NCI-H460 (cell line): Measurements from ENCODE around the gene NOTUM. TPM values are rescaled to one million over a fixed set of nuclear protein-coding genes. Genes with fewer than 3 reads are reported as not detected.

Experiments
- DNase-seq: peaks from one replicate; pipeline ENCODE4 v3.0.0-alpha.2; 2016; ENCODE audit warnings: low read depth; ENCODE audit errors: extremely low read depth
- polyA plus RNA-seq: library from polyadenylated mRNA; depleted of rRNA; stranded (reverse); fragments of >200 nt; gene quantifications from 2 replicates; pipeline ENCODE4 v1.2.3, GENCODE V29; 2014; cell fraction: nucleus; rRNA removed
- total RNA-seq: library from RNA; depleted of rRNA; stranded (reverse); fragments of >200 nt; shearing (Covaris generic); gene quantifications from 2 replicates; pipeline ENCODE4 v1.2.3, GENCODE V29; 2014; rRNA removed

The NOTUM gene
- total RNA-seq = 0.15 TPM in 1 of 2 replicates, not detected in the other
- polyA plus RNA-seq = 0.04 TPM in 1 of 2 replicates, not detected in the other

DNA sequence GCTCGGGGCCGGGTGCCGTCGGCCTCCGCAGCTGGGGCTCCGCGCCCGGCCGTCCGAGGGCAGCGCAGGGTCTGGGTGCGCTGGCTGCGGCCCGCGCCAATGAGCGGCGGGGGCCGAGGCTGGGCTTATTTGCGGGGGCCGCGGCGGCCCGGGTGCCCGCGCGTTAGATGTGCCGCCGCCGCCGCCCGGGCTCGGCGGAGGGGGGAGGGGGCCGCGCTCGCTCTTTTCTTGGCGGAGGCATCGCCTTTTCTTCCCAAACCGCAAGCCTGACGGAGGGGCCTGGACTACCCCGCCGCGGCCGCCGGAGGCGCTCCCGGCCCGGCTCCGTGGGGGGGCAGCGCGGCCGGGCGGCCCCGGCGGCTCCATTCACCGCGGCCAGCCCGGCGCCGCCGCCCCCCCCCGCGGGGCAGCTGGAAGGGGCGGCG lies at the start of gene NOTUM:
NOTUM (minus strand) TSS at position 101 of the 425 bp plus-strand sequence. CDS start 278 bp downstream, outside the sequence.
- DNase-seq = no peak

DNA sequence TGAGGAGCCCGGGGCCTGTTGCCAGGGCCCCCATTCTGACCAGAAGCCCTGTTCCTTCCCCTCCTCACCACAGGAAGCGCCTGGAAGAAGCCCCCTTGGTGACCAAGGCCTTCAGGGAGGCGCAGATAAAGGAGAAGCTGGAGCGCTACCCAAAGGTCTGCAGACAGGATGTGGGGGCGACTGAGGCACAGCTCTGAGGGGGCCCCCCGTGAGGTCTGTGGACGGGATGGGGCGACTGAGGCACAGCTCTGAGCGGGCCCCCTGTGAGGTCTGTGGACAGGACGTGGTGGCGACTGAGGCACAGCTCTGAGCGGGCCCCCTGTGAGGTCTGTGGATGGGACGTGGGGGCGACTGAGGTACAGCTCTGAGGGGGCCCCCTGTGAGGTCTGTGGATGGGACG lies 48.4 kb upstream of the NOTUM start:
- no peak for DNase-seq

DNA sequence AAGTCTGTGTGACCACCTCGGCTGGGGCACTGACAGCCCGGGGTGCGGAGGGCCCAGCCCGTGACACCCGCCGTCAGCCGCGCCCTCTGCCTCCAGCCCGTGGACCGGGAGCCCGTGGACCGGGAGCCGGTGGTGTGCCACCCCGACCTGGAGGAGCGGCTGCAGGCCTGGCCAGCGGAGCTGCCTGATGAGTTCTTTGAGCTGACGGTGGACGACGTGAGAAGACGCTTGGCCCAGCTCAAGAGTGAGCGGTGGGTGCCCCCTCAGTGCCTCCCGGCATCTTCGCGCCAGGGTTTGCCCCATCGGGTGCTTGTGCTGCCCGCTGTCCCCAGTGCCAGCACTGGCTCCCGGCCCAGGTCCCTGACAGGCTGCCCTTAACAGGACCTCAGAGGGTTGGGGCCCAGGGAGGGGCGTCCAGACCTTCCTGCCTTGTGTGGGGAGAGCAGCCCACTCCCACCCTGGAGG lies 48.0 kb upstream of the NOTUM start:
- DNase-seq = no peak

DNA sequence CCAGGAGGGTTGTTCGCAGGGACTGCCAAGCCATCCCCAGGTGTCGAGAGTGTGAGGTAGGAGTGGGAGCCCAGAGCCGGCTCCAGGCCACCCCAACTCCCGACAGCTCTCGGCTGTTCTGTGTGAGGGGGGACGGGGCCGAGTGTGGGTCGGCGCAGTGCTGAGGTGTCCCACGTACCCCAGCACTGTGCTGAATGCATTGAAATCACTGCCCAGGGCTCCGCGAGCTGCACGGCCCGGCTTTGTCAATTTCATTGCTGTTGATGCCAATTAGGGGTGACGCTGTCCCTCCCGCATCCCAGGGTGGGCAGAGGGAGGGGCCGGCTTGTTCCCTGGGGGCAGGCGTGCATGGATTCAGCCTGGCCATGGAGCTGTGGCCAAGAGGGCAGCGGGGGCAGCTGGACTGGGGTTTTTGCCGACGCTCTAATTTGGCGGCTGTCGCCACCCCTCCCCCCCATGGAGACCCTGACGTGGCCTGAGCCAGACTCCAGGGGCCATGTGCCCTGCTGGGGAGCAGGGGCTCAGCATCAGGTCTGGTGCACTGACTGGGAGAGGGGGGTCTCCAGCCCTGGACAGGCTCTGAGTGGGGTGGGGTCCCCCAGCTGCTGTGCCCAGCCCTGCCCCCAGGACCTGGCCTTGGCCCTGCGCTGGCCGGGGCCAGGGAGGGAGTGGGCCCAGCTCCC lies 47.4 kb upstream of the NOTUM start:
- DNase-seq = no peak

DNA sequence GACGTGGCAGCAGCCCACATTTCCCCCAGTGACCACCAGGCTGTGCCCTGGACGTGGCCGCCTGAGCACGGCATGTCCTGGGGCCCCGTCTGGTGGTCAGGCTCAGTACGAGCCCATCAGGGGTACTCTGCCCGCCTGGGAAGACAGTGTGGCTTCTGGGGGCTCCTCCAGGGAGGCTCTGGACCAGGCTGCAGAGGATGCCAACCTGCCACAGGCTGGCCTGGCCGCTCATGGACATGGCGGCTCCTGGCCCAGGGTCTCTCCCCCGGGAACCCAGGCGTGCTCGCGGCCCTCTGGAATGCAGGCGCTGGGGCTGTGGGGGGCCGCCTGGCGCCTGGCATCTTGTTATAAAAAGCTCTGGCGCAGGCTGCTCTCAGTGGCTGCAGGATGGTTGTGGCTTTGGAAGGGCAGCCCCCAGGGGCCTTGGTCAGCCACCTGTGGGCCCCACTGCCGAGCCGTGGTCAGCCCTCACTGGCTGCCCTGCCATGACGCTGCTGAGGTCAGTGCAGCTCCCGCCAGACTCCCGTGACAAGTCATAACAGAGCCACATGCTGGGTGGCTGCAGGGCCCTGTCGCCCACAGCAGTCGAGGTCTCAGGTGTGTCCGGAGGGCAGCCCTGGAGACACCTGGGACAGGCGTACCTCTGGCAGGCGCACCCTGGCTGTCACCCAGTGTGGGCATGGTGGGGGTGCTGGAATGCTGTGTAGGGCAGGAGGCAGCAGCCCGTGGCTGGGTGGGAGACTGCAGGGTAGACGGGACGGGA lies 46.7 kb upstream of the NOTUM start:
- DNase-seq = no peak

DNA sequence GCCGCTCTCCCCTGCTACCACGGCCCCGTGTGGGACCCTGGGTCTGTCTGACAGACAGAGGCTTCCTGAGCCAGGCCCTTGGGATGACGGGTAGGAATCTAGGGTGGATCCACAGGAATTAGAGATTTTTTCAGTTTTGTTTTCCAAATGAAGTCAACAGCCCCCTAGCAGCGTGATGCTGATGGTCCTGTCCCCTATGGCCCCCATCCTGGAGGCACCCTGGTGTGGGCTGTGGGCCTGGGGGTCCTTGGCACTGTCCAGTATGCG lies 46.2 kb upstream of the NOTUM start:
- DNase-seq = no peak

DNA sequence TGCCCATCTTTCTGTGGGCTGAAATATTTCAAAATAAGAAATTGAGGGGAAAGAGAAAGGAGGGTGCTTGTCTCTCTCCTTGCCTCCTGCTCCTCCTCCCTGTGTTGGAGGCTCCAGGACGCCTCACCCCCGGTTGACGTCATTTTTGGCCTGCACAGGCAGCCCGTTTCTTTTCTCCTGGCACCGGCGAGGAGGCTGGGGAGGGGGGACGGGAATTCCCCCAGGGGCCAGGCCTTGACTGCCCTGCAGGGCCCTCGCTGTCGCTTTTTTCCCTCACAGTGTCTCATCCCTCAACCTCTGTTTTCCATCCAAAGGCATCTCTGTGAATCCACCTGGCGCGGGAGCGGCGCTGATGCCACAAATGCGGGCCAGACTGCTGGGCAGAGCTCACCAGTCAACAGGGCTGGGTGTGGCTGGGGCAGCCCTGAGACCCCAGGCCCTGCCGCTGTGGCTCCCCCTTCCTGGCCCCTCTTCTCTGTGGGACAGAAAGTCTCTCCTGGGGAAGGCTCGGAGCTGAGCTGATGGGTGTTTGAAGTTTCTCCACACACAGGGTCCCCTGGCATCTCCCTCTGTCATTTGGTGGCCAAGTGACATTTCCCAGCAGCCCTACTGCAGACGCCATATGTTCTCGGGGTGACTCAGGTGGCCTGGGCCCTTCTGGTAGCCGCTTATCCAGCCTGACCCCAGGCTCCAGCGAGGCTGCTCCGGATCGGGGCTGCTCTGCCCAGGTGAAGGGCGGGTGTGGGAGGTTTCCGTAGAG lies 45.7 kb upstream of the NOTUM start:
- DNase-seq = no peak

DNA sequence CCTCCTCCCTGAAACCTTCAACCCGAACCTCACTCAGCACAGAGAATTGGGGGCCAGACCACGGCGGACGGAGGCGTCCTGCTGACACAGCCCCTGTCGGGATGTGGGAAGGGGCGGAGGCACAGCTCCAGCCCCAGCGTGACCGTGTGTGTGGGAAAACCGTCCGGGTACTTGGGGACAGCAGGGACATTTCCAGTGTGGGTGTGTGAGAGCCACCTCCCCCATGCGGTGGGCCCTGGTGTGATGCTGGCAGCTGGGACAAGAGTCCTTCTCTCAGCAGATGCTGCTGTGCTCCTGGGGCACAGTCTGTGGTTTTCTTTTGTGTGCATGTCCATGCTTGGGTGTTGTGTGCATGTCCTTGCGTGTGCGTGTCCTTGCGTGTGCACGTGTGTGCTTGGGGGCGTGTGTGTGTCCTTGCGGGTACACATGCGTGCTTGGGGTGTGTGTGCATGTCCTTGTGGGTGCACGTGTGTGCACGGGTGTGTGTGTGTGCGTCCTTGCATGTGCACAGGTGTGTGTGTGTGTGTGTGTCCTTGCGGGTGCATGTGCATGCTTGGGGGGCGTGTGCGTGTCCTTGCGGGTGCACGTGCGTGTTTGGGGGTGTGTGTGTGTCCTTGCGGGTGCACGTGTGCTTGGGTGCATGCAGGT lies 44.8 kb upstream of the NOTUM start:
- no peak for DNase-seq

DNA sequence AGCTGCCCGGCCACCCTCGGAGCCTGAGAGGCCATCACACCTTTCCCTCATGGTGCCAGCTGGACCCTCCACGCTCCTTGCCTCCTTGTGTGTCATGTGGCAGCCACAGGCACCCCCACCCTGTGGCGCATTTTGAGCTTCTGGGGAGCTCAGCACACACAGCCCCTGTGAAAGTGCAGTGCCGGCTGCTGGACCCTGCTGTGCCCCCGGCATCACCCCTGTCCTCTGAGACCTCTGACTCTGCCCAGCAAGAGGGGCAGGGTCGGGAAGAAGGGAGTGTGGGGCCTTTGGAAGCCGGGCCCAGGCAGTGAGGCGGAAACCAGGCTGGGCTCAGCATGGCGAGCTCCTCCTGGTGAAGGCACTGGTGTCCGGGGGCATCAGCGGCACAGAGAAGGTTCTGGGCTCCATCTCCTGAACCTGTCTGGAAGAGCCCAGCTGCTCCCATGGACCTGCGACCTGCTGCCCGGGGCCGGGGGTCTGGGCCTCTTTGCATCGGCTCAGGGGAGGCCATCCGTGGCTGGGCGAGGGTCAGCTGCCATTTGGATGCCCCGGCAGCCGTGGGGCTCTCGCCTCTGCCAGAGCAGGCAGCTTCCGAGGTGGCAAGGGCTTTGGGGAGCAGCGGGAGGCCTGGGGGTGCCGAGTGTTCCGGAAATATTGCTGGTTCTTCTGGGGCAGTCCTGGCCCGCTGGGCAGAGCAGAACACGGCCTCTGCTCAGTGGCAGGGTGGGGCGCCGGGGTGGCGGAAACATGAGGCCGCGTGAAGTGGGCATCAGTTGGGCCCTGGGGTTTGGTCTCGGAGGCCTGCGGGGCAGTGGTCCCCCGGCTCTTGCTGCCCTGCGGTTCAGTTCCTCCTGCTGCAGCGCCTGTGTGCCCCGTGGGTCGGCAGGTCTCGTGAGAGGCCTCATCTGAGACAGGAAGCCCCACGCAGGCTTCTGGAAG lies 43.8 kb upstream of the NOTUM start:
- DNase-seq = no peak

DNA sequence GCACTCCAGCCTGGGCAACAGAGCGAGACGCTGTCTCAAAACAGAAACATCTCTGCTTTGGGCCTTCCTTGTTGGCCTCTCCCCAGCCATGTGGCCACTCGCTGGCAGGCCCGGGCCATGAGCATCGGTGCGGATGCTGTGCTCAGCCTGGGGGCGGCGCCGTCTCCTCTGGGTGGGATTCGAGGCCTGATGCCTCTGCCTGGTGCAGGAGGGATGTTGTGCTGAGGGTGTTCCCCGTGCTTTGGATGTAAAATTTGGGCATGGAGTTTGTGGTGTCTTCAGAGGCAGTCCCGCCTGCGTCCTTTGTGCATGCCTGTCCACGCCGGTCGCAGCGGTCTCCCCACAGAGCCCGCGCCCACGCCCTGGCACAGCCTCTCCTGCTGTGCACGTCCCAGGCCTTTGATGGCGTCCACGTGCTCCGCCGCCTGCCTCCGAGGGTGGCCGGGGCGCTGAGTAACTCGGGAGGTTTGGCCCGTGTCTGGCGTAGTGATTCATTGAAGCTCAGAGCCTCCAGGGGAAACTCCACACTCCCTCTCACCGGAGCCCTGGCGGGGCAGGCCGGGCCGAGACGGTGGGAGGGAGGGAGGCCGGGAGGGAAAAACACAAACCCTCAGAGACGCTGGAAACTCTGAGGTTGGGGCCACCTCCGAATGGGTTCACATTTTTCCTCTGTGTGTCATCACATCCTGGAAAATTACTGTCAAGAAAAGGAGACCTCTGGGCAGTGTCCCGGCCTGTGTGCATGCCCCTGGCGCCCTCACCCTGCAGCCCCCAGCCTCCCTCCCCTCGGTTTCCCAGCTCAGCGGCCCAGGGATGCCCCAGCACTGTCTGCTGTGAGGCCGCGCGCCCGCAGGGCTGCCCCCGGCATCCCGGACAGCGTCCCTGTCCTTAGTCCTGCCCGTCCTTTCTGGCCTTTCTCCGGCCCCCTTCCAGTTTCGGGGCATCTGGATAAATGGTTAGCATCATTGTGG lies 42.7 kb upstream of the NOTUM start:
- peak; percentile 52 for DNase-seq

DNA sequence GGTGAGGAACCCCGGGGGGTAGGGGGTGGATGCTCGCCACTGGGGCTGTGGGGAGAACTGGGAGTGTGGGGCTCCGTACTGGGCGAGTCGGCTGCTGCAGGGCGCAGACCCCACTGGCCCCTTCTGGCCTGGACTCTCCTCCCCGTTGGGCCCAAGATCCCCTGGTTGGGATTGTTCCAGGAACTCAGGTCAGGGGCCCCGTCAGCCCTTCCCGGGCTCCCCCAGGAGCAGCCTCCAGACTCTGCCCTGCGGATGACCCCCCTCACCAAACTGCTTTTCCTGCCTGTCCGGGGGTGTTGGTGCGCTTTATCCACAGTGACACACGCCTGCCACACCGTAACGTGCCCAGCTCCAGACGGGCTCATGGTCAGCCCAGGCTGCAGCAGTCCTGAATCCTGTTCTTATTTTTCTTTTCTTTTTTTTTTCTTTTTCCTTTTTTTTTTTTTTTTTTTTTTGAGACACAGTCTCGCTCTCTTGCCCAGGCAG lies 40.6 kb upstream of the NOTUM start:
- DNase-seq = no peak

DNA sequence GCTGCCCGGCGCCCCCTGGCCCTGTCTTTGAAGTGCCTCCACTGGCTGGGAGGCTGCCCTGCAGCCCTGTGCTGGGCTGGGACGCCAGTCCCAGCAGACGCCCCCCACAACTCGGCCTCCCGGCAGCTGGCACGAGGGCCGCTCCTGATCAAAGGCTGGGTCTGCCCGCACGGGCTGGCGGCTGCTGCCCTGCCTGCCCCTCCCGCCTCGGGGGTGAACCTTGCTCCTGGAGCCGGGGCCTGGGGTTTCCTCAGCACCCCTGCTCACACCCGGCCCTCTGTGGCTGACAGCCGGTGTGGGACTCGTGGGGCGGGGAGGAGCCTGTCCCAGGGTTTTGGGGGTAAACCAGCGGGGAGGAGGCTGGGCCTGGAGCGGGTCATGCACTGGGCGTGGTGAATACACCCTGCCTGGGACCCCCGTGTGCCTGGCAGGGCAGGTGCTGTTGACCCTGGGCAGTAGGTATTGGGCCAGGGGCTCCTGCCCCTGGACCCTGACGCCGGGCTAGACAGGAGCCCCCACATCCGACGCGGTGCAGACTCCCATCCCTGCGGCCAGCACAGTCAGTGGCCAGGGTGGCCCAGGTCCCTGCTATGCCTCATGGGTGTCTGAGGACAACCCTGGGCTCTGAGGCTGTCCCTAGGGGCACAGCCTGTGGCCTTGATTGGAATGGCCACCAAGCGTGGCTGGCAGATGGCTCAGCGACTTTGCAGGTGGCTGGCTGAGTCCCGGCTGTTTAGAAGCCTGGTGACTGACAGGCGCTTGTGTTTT lies 40.0 kb upstream of the NOTUM start:
- no peak for DNase-seq

DNA sequence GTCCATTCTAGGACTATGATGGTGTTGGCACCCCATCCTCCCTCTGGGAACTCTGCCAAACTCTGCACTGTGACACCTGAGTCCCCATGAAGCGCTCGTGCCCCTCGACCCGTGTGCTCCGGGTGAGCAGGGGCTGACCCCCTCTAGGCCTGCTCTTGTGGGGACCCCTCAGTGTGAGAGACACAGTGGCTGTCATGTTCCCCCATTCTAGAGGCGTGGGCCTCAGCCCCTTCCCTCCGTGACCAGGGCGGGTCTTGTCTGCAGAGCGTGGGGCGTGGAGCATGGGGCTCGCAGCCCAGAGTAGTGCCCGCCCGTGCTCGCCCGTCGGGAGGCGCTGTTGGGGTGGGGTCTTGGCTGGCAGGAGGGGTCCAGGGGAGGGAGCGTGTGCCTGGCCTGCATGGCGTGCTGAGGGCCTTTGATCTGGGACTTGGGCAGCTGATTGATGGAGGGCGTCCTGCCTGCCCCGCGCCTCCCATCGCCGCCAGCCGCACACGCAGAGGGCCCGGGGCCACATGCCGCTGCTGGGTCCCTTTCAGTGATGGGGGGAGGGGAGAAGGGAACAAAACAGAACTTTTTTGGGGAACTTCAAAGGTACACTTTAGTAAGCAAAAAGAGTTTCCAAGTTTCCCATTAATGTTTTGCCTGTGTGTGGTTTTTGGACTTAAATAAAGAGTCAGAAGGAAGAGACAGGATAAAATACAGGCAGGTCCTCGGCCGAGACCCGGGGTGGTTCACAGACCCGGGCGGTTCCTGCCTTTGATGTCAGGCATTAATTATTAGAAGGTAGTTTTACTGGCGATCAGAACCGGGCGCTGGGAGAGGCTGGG lies 39.2 kb upstream of the NOTUM start:
- DNase-seq = no peak

DNA sequence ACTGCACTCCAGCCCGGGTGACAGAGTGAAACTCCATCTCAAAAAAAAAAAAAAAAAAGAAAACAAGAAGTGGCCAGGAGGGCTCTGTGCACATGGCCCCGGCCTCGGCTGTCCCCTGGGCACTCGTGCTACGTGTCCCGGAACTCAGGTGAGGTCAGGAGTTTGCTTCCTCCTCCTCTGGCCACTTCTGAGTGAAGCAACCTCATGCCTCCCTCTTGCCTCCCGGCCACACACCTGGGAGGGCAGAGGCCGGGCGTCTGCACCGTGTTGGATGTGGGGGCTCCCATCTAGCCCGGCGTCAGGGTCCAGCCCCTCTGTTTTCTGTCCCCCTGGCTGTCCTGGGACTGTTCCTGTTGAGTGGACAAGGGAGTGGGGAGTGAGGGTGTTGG lies 38.6 kb upstream of the NOTUM start:
- no peak for DNase-seq

DNA sequence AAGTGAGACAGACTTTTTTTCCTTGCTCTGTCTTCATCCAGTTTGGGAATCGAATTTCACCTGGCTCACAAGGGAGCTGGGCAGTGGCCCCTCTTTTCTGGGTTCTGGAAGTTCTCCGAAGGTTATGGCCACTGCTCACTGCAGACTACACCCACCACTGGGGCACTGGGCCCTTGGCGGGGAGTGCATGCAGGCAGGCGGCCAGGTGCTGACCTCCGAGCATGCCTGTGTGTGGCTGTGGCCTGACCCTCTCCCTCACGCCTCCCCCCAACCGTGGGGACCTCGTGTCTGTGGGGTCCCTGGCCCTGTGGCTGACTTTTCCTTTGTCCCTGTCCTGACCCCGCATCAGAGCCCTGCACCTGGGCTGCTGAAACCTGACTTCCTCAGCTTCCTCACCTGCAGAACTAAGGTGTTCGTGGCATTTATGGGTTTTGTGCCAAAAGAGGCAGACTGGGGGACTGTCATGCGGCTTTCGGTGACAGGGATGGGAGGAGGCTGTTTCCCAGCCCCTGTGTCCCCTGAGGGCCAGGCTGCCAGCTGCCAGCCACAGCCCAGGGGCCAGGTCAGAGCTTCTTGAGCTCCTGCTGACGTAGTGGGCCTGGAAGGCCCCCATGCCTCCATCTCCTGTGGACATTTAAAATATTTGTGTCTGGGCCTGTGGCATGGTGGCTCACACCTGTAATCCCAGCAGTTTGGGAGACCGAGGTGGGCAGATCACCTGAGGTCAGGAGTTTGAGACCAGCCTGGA lies 37.9 kb upstream of the NOTUM start:
- no peak for DNase-seq

DNA sequence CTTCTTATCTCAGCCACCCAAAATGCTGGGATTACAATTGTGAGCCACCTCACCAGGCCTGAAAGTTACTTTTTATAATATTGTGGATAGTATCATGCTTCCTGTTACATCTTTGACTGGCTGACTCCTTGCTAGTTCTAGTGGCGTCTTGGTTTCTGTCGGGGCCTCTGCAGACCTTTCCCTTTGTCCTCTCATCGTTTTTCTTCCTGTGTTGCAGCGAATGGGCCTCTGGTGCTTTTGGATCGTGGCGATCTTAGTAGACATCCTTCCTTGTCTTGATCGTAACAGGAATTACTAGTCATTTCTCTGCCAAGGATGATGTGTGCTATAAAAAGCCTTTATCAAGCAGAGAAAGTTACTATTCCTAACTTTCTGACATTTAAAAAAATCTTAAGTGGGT lies 37.2 kb upstream of the NOTUM start:
- DNase-seq = no peak
